Breast epithelium (tissue), 3 donors: ENCODE data around the gene BNIP2.

Source experiments
- CTCF ChIP-seq, 3 donors: fragments of 450-650 bp; IDR thresholded peaks; one replicate each; pipeline ENCODE4 v1.5.1; 2016 to 2017; ENCODE audit warnings: antibody characterized with exemption in 3 of 3, mild to moderate bottlenecking in 3 of 3, moderate library complexity in 3 of 3
- POLR2A ChIP-seq: fragments of 450-650 bp; IDR thresholded peaks from one replicate; pipeline ENCODE4 v1.6.1; 2016; ENCODE audit warnings: antibody characterized with exemption, mild to moderate bottlenecking, moderate library complexity
- POLR2AphosphoS5 ChIP-seq, 3 donors: sonication (generic); formaldehyde crosslinking; IDR thresholded peaks; one replicate each; pipeline ENCODE4 v1.6.1; 2017; ENCODE audit warnings: antibody characterized with exemption in 3 of 3

- TF ChIP-seq CTCF (IDR thresholded peaks at IDR 0.05) (no peak), POLR2A (no peak), POLR2AphosphoS5 (IDR thresholded peaks at IDR 0.05) (no peak)
Observed at GRCh38 chr15:59685737-59686297, 3.3 kb downstream of the BNIP2 start.
